Type B pancreatic cell (in vitro differentiated cells): ENCODE data around the gene SYNE2. TPM values are rescaled to one million over a fixed set of nuclear protein-coding genes. Genes with fewer than 3 reads are reported as not detected.

Experiments used
- DNase-seq: peaks from one replicate; pipeline ENCODE4 v3.0.0; 2021; ENCODE audit warnings: mixed read lengths; ENCODE audit not compliant: unreplicated experiment; ENCODE audit errors: extremely low spot score
- H3K27ac Mint-ChIP-seq: 2 replicates; pipeline ENCODE4 v1.8.0; 2021; ENCODE audit warnings: mild to moderate bottlenecking, mixed read lengths
- H3K27me3 Mint-ChIP-seq: 2 replicates; pipeline ENCODE4 v1.8.0; 2021; ENCODE audit warnings: mixed read lengths
- H3K36me3 Mint-ChIP-seq: 2 replicates; pipeline ENCODE4 v1.8.0; 2021; ENCODE audit warnings: mixed read lengths
- H3K4me1 Mint-ChIP-seq: one replicate; pipeline ENCODE4 v1.8.0; 2021; ENCODE audit warnings: mixed read lengths; ENCODE audit not compliant: unreplicated experiment
- H3K4me3 Mint-ChIP-seq: 2 replicates; pipeline ENCODE4 v1.8.0; 2021; ENCODE audit warnings: mild to moderate bottlenecking, mixed read lengths
- H3K9me3 Mint-ChIP-seq: 2 replicates; pipeline ENCODE4 v1.8.0; 2021; ENCODE audit warnings: mixed read lengths
- total RNA-seq: library from RNA; stranded (reverse); gene quantifications from 2 replicates; pipeline ENCODE4 v1.2.1, GENCODE V29; 2021; ENCODE audit warnings: low replicate concordance
- TF ChIP-seq, protein P1 (sequence below): fragments of 200-600 bp; sonication (generic); conservative IDR thresholded peaks from 2 replicates; pipeline ENCODE4 v1.5.0; 2021; ENCODE audit warnings: antibody characterized with exemption, mild to moderate bottlenecking

SYNE2 gene
- total RNA-seq, 1 donor from 2014 or later, result 75.1 TPM

GRCh38 chr14:63895510-63895909 lies 42.7 kb downstream of the SYNE2 start:
- TF ChIP-seq, protein P1, sequence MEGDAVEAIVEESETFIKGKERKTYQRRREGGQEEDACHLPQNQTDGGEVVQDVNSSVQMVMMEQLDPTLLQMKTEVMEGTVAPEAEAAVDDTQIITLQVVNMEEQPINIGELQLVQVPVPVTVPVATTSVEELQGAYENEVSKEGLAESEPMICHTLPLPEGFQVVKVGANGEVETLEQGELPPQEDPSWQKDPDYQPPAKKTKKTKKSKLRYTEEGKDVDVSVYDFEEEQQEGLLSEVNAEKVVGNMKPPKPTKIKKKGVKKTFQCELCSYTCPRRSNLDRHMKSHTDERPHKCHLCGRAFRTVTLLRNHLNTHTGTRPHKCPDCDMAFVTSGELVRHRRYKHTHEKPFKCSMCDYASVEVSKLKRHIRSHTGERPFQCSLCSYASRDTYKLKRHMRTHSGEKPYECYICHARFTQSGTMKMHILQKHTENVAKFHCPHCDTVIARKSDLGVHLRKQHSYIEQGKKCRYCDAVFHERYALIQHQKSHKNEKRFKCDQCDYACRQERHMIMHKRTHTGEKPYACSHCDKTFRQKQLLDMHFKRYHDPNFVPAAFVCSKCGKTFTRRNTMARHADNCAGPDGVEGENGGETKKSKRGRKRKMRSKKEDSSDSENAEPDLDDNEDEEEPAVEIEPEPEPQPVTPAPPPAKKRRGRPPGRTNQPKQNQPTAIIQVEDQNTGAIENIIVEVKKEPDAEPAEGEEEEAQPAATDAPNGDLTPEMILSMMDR, result no peak

GRCh38 chr14:63896278-63896720 lies 43.5 kb downstream of the SYNE2 start:
- H3K4me3 Mint-ChIP-seq, result peak overlapping the region; percentile 21
- no peak for DNase-seq
- TF ChIP-seq, protein P1, result no peak

More at GRCh38 chr14:63895510-63895909, 42.7 kb downstream of the SYNE2 start:
- peaks cover 43% of the 10 kb centered on the region for H3K4me1 Mint-ChIP-seq
- no peak overlapping the region for H3K4me3 Mint-ChIP-seq
- peaks cover 3% of the 10 kb centered on the region for H3K36me3 Mint-ChIP-seq
- no peaks in the 10 kb centered on the region for H3K9me3 Mint-ChIP-seq
- no peak for DNase-seq
- H3K27ac Mint-ChIP-seq, result peak overlapping the region; percentile 41
- H3K27me3 Mint-ChIP-seq, result no peaks in the 10 kb centered on the region

GRCh38 chr14:63897721-63898163 lies 44.9 kb downstream of the SYNE2 start:
- DNase-seq, result no peak
- Mint-ChIP-seq H3K36me3 (peaks cover 3% of the 10 kb centered on the region), H3K27me3 (no peaks in the 10 kb centered on the region), H3K4me3 (no peak overlapping the region), H3K27ac (no peak overlapping the region), H3K9me3 (no peaks in the 10 kb centered on the region), H3K4me1 (peaks cover 25% of the 10 kb centered on the region)
- TF ChIP-seq, protein P1, result no peak

More at GRCh38 chr14:63896278-63896720, 43.5 kb downstream of the SYNE2 start:
- Mint-ChIP-seq H3K4me1 (peaks cover 35% of the 10 kb centered on the region), H3K9me3 (no peaks in the 10 kb centered on the region), H3K27ac (peak overlapping the region; percentile 41), H3K36me3 (peaks cover 3% of the 10 kb centered on the region), H3K27me3 (no peaks in the 10 kb centered on the region)

DNA sequence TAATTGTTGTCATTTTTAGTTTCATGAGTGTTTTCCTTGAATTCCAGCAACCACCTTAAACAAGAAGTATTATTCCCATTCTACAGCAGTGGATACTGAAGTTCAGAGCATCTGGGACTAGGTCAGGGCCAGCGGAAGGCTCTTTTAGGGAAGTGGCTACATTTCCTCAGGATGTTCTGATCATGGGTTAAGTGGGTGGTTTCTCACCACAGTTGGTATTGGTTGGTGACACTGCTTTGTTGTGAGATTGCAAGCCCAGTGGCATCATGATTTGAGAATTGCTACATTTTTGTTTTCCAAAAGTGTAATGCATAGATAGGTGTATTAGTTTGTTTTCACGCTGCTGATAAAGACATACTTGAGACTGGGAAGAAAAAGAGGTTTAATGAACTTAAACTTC lies 47.1 kb downstream of the SYNE2 start:
- H3K36me3 Mint-ChIP-seq, result peaks cover 7% of the 10 kb centered on the region
- H3K4me3 Mint-ChIP-seq, result no peak overlapping the region
- no peak overlapping the region for H3K27ac Mint-ChIP-seq
- H3K4me1 Mint-ChIP-seq, result peaks cover 20% of the 10 kb centered on the region
- TF ChIP-seq, protein P1, result no peak
- no peaks in the 10 kb centered on the region for H3K27me3 Mint-ChIP-seq
- no peak for DNase-seq
- H3K9me3 Mint-ChIP-seq, result peaks cover 8% of the 10 kb centered on the region

- Mint-ChIP-seq H3K36me3 (peaks cover 7% of the 10 kb centered on the region), H3K4me1 (peaks cover 12% of the 10 kb centered on the region), H3K27ac (no peak overlapping the region), H3K27me3 (no peaks in the 10 kb centered on the region), H3K9me3 (peaks cover 16% of the 10 kb centered on the region), H3K4me3 (no peak overlapping the region)
- TF ChIP-seq, protein P1, result no peak
- no peak for DNase-seq
These were observed 48.8 kb downstream of the SYNE2 start for GRCh38 chr14:63901434-63902085.
